ENCODE results near the gene SLC26A11.
A peak's percentile ranks its signal among the peaks of the same experiment; 100 is the strongest.
"Not testable (repeated sequence)": the region's sequence is repeated elsewhere in the genome, so short reads cannot be mapped to it uniquely, and the experiment has no call there.

The SLC26A11 gene

GRCh38 chr17:80245566-80246265, 25.5 kb downstream of the SLC26A11 start:
- DNase-seq = no peak

GRCh38 chr17:80246266-80246681, 26.0 kb downstream of the SLC26A11 start:
- no peak for DNase-seq

- no peak for DNase-seq
These were observed 26.5 kb downstream of the SLC26A11 start for GRCh38 chr17:80246726-80247125.

- DNase-seq = no peak
These were observed 27.3 kb downstream of the SLC26A11 start for GRCh38 chr17:80247561-80247960.

GRCh38 chr17:80248001-80248893, 28.0 kb downstream of the SLC26A11 start:
- no peak for DNase-seq

- no peak for DNase-seq
These were observed 28.9 kb downstream of the SLC26A11 start for GRCh38 chr17:80248894-80249710.

- no peak for DNase-seq
These were observed 31.7 kb downstream of the SLC26A11 start for GRCh38 chr17:80251966-80252365.

- peak; percentile 89 for DNase-seq
These were observed 32.6 kb downstream of the SLC26A11 start for GRCh38 chr17:80252871-80253270.

GRCh38 chr17:80253631-80254395, 33.6 kb downstream of the SLC26A11 start:
- DNase-seq = no peak

GRCh38 chr17:80254396-80255251, 34.4 kb downstream of the SLC26A11 start:
- peak; percentile 76 for DNase-seq

GRCh38 chr17:80256034-80256350, 35.8 kb downstream of the SLC26A11 start:
- no peak for DNase-seq

- no peak for DNase-seq
These were observed 37.5 kb downstream of the SLC26A11 start for GRCh38 chr17:80257716-80258213.

GRCh38 chr17:80258296-80258695, 38.1 kb downstream of the SLC26A11 start:
- not testable (repeated sequence) for DNase-seq

- DNase-seq = no peak
These were observed 39.3 kb downstream of the SLC26A11 start for GRCh38 chr17:80259457-80260068.

GRCh38 chr17:80260069-80260535, 39.9 kb downstream of the SLC26A11 start:
- peak; percentile 87 for DNase-seq

GRCh38 chr17:80260791-80261158, 40.5 kb downstream of the SLC26A11 start, which contains the start of gene RNF213:
TSS of gene RNF213 (plus strand) at chr17:80260852. CDS start at chr17:80263682, 2,830 bp downstream.
- DNase-seq = peak; percentile 81

- peak; percentile 82 for DNase-seq
These were observed 41.1 kb downstream of the SLC26A11 start for GRCh38 chr17:80261159-80261894.

GRCh38 chr17:80261895-80262279, 41.7 kb downstream of the SLC26A11 start:
- DNase-seq = no peak

GRCh38 chr17:80262291-80262690, 42.1 kb downstream of the SLC26A11 start:
- no peak for DNase-seq

GRCh38 chr17:80262775-80263244, 42.6 kb downstream of the SLC26A11 start:
- no peak for DNase-seq
